ENCODE results near the gene PPIL6. TPM values are rescaled to one million over a fixed set of nuclear protein-coding genes. Genes with fewer than 3 reads are reported as not detected.
A peak's percentile ranks its signal among the peaks of the same experiment; 100 is the strongest.

The PPIL6 gene
- total RNA-seq, 1 donor from 2014 or later = 2.9 TPM

DNA sequence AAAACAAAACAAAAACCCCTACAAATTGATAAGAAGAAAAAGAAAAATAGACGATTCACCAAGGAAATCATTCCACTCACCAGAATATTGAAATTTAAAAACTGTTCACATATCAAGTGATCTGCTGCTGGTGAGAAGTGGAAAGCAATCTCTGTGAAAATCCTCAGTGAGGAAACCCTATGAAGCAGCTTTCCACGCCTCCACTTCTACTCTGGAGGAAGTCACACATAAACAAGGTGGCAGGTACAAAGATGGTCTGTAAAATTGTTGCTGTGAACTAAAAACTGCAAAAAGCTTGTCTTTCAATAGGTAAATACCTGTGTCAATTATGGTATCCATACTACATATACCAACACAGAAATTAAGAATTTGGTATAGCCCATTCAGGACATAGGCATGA is 76.7 kb downstream of the PPIL6 start:
- no peak for DNase-seq (ENCODE audit: low spot score)

- no peak for DNase-seq (ENCODE audit: low spot score)
Observed at GRCh38 chr6:109362102-109362884, 78.1 kb downstream of the PPIL6 start.

DNA sequence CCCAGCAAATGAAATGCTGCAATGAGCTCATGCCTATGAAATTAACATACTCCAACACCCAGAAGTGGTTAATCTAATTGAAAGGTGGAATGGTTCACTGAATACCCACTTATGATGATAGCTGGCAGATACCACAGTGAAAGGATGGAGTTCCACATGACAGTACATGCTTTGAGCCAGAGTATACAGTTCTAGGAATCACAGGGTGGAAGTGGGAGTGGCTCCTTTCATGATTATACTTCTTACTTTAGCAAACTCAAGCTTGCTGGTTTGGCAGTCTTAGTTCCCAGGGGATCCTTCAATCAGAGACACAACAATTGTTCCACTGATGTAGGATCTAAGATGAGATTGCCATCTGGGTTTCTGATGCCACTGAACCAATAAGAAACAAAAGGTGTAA is 79.6 kb downstream of the PPIL6 start:
- no peak for DNase-seq (ENCODE audit: low spot score)

- DNase-seq (ENCODE audit: low spot score) = no peak
Observed at GRCh38 chr6:109360281-109360680, 80.1 kb downstream of the PPIL6 start.

GRCh38 chr6:109359248-109359647 is 81.2 kb downstream of the PPIL6 start:
- no peak for DNase-seq (ENCODE audit: low spot score)

GRCh38 chr6:109358204-109358603 is 82.2 kb downstream of the PPIL6 start:
- no peak for DNase-seq (ENCODE audit: low spot score)

DNA sequence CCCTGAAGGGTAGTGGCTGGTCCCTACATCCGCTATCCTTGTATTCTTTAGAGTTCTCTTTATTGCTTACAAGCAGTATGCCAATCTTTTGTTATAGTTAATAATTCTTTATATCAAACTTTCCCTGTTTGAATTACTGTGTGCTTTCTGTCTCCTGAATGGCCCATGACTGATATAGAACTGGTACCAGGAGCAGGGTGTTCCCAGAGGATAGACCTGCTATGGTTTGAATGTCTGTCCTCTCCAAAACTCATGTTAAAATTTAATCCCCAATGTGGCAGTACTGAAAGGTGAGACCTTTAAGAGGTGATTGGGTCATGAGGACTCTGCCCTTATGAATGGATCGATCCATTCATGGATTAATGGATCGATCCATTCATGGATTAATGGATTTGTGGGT is 84.2 kb downstream of the PPIL6 start:
- no peak for DNase-seq (ENCODE audit: low spot score)

DNA sequence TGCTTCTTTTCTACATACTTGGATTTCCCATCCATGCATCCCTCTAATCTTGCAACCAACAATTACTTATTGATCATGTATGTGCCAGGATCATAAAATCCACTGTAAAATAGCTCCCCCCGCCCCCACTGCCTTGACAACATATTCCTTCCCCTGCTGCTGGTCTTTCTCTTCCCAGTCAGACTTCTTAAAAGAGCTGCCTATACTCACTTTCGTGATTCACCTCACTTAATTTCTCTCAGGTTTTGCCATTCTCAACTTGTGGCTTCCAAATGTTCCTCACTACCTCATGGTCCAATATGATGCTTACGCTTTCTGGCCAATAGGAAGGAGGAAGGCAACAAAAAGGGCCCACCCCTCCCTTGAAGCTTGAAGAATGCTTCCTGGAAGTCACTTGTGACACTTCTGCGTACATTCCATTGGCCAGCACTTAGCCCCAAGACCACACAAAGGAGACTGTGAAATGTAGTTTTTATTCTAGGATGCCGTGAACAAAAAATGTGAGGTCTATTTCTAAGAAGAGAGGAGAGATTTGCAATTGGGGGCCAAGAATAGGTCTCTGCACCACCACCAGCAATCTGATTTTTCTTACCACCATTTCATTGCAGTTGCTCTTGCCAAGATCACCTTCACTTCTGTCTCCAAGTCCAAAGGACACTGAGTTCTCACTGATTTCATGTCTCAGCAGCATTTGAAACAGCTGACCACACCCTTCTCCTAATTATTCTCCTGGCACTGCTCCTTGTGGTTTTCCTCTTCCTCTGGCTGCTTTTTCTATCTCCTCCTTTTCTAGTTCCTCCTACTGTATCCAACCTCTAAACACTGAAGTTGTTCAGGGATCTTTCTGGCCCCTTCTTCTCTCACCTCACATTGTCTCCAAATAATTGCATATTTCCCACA is 88.9 kb downstream of the PPIL6 start:
- no peak for DNase-seq (ENCODE audit: low spot score)

DNA sequence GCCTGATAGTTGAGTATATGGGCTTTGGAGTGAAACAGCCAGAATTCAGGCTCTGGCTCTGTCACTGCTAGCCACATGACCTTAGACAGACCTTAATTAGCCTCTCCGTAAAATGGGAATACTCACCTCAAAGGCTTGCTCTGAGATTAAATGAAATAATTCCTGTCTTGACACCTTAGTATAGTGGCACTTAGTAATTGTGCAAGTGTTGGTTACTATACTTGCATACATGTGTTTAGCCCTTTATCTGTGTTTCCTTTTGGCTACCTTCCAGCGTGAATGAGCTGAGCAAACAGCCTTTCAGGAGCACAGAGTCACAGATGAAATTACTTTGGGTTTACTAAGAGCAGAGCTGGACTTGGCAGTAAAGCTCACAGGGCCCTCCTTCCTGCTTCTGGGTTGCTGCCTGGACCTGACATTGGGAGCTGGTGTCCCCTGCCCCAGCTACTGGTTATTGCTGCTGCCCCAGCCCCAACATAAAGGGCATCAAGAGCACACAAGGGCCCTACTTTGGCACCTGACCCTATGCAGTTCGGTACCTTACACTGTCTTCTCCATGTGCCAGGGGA is 90.9 kb downstream of the PPIL6 start:
- peak; percentile 69 for DNase-seq (ENCODE audit: low spot score)

DNA sequence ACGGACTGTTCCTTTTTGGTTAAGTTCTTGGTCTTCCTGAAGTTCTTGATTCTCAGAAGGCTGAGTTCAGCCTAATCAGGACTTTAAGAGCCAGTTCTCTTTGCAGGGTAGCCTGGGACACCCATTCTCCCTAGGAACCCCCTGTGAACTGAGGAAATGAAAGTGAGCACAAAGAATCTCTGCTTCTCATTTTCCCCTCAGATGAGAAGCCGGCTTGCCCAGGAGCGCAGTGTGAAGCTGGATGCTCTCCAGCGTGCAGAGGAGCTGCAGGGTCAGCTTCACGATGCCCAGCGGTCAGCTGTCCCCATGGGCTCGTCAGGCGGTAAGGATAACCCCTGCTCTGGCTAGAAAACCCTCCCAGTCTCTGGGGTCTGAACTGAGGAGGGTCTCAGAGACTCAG is 92.2 kb downstream of the PPIL6 start:
- DNase-seq (ENCODE audit: low spot score) = no peak

GRCh38 chr6:109347779-109348178 is 92.6 kb downstream of the PPIL6 start:
- no peak for DNase-seq (ENCODE audit: low spot score)

- DNase-seq (ENCODE audit: low spot score) = no peak
Observed at GRCh38 chr6:109345986-109346385, 94.4 kb downstream of the PPIL6 start.

- DNase-seq (ENCODE audit: low spot score) = no peak
Observed at GRCh38 chr6:109344226-109344625, 96.2 kb downstream of the PPIL6 start.

DNA sequence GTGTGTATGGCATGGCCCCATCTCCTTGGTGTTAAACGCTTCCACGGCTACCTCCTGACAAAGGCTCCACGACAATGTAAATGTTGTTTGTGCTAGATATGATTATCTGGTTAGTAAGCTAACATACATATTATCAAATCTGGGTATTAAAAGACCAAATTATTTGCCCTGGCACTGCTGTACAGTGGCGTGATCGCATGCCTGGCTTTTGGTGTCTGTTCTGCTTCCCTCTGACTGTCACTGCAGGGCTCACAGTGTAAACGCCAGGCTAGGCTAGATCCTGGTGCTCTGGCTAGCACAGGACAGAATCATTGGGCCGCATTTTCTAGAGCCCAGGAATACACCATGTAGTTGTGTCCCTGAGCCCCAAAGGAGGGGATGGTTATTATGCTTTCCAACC is 96.9 kb downstream of the PPIL6 start:
- DNase-seq (ENCODE audit: low spot score) = no peak

DNA sequence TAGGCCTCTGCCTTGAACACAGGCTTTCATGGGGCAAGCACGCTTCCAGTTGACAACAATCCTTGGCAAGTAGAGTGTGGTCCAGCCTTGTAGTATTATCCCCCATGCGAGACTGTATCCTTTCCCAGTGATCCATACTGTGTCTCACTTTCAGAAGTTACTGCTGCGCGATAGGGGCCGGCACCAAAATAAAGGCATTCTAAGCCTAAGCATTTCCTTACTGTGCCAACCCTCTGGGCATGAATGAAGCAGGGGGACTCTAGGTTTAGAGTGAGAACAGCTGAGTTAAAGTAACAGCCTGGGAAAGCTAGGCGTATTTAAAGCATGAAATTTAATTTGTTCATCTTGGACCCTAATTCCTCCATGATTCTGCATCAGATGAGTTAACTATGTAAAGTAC is 97.5 kb downstream of the PPIL6 start:
- DNase-seq (ENCODE audit: low spot score) = no peak

DNA sequence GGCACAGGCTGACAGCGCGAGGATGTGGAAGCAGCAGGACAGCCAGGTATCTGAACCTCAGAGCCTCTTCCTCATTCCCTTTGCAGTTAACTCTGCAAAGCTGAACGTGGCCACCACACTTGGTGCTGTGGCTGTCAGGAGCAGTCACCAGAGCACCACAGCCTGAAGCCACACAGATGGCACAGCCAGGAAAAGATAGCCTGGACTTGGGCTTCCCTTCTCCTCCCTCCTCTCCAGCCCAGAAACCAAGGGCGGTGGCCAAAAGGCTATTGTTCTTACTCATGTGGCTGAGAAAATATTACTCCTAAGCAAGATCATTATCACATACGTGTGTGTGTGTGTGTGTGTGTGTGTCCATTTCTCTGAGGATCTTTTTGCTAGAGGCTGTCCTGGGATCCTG is 97.9 kb downstream of the PPIL6 start:
- no peak for DNase-seq (ENCODE audit: low spot score)

GRCh38 chr6:109340811-109341210 is 99.6 kb downstream of the PPIL6 start:
- DNase-seq (ENCODE audit: low spot score) = no peak

Other genes starting within 250 kb of the PPIL6 start
- gene CD164, start 58.2 kb downstream of the PPIL6 start, total RNA-seq = 306 TPM
- 15.3 TPM for gene SMPD2, start 96 bp upstream of the PPIL6 start, total RNA-seq
- gene MICAL1, start 15.1 kb upstream of the PPIL6 start, total RNA-seq = 54.4 TPM
- gene ZBTB24, start 42.6 kb upstream of the PPIL6 start, total RNA-seq = 13.3 TPM

Measured in ureter (tissue), 1 donor.